Panc1 (cell line): ENCODE results near the gene BRAT1.
A peak's percentile ranks its signal among the peaks of the same experiment; 100 is the strongest.

Source experiments
- TCF7L2 ChIP-seq: IDR thresholded peaks from 2 replicates; pipeline ENCODE4 v1.6.1; 2011; ENCODE audit warnings: mild to moderate bottlenecking, low read depth, low read length, inconsistent platforms
- TF ChIP-seq, protein P1 (sequence below): fragments of 450-650 bp; IDR thresholded peaks from 2 replicates; pipeline ENCODE4 v1.5.1; 2017; ENCODE audit warnings: mild to moderate bottlenecking
- TF ChIP-seq, protein P2 (sequence below), 2 experiments: IDR thresholded peaks; 2 replicates each; pipeline ENCODE4 v1.6.1; 2011 to 2012; ENCODE audit warnings: low read depth in 2 of 2, control low read depth in 1 of 2, low read length in 1 of 2, mild to moderate bottlenecking in 1 of 2, moderate library complexity in 1 of 2; ENCODE audit not compliant: insufficient read depth in 1 of 2

DNA sequence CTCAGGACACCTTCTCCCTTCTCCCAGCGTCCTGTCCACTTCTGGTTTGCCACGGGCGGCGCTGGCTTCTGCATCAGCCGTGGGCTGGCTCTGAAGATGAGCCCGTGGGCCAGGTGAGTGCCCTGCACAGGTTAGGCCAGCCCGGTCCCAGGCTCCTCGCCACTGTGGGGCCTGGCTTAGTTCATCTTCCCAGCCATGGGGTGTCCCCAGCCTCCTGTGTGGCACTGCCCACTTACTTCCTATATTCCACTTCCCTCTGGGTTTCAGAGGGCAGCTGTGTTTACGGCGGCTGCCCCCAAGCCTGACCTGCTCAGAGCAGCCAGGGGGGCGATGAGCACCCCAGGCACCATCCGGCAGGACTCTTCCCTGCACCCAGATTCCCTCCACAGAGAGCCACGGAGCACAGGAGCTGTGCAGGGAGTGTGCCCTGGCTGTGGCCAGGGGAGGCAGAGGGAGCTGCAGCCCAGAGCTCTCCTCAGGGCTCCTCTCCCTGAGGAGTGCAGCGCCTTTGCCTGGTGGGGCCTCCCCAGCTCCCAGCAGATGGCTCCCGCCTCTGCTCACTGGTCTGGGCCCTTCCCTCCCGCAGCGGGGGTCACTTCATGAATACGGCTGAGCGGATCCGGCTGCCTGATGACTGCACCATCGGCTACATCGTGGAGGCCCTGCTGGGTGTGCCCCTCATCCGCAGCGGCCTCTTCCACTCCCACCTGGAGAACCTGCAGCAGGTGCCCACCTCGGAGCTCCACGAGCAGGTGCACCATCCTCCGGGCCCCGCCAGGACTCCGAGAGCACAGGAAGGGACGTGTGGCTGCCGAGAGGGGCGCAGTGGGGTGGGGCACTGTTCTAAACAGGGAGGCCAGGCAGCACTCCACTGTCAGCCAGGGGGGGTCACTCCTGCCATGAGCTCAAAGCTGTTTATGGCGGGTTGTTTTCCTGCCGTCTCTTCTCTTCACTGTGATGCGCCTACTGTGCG lies 29.4 kb downstream of the BRAT1 start:
- TF ChIP-seq, protein P1, sequence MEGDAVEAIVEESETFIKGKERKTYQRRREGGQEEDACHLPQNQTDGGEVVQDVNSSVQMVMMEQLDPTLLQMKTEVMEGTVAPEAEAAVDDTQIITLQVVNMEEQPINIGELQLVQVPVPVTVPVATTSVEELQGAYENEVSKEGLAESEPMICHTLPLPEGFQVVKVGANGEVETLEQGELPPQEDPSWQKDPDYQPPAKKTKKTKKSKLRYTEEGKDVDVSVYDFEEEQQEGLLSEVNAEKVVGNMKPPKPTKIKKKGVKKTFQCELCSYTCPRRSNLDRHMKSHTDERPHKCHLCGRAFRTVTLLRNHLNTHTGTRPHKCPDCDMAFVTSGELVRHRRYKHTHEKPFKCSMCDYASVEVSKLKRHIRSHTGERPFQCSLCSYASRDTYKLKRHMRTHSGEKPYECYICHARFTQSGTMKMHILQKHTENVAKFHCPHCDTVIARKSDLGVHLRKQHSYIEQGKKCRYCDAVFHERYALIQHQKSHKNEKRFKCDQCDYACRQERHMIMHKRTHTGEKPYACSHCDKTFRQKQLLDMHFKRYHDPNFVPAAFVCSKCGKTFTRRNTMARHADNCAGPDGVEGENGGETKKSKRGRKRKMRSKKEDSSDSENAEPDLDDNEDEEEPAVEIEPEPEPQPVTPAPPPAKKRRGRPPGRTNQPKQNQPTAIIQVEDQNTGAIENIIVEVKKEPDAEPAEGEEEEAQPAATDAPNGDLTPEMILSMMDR = peak; percentile 68; the same call in 1 of the 2 replicates
- no peak for TF ChIP-seq TCF7L2
- TF ChIP-seq, protein P2, sequence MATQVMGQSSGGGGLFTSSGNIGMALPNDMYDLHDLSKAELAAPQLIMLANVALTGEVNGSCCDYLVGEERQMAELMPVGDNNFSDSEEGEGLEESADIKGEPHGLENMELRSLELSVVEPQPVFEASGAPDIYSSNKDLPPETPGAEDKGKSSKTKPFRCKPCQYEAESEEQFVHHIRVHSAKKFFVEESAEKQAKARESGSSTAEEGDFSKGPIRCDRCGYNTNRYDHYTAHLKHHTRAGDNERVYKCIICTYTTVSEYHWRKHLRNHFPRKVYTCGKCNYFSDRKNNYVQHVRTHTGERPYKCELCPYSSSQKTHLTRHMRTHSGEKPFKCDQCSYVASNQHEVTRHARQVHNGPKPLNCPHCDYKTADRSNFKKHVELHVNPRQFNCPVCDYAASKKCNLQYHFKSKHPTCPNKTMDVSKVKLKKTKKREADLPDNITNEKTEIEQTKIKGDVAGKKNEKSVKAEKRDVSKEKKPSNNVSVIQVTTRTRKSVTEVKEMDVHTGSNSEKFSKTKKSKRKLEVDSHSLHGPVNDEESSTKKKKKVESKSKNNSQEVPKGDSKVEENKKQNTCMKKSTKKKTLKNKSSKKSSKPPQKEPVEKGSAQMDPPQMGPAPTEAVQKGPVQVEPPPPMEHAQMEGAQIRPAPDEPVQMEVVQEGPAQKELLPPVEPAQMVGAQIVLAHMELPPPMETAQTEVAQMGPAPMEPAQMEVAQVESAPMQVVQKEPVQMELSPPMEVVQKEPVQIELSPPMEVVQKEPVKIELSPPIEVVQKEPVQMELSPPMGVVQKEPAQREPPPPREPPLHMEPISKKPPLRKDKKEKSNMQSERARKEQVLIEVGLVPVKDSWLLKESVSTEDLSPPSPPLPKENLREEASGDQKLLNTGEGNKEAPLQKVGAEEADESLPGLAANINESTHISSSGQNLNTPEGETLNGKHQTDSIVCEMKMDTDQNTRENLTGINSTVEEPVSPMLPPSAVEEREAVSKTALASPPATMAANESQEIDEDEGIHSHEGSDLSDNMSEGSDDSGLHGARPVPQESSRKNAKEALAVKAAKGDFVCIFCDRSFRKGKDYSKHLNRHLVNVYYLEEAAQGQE (IDR thresholded peaks at IDR 0.05; ENCODE audit: insufficient read depth in 1 of 2, low read depth in 2 of 2, low read length in 1 of 2) = no peak
